Lung (tissue), 12 donors: ENCODE results near the gene CALM1. TPM values are rescaled to one million over a fixed set of nuclear protein-coding genes. Genes with fewer than 3 reads are reported as not detected.
A peak's percentile ranks its signal among the peaks of the same experiment; 100 is the strongest.

Experiments used
- ATAC-seq: fragments of 200-7000 bp; cut with Tn5 transposase; one replicate; pipeline ENCODE4 v1.9.1; 2020; ENCODE audit warnings: moderate number of reproducible peaks; ENCODE audit not compliant: insufficient read depth, low FRiP score
- DNase-seq, 3 donors: peaks; one replicate each; pipeline ENCODE4 v3.0.0-alpha.2; 2013 to 2017
- H3K27ac ChIP-seq, 2 donors: one replicate each; pipeline ENCODE4 v1.5.1; 2013; ENCODE audit warnings: mild to moderate bottlenecking in 2 of 2, moderate library complexity in 2 of 2, control low read depth in 1 of 2, inconsistent platforms in 1 of 2, low read depth in 1 of 2, low read length in 1 of 2
- H3K27me3 ChIP-seq, 3 donors: one replicate each; pipeline ENCODE4 v1.5.1; 2013; ENCODE audit warnings: low read length in 2 of 3; ENCODE audit not compliant: control insufficient read depth in 3 of 3, insufficient read depth in 3 of 3
- H3K36me3 ChIP-seq, 4 donors: one replicate each; pipeline ENCODE4 v1.5.1; 2013; ENCODE audit warnings: low read length in 4 of 4, mild to moderate bottlenecking in 1 of 4, moderate library complexity in 1 of 4; ENCODE audit not compliant: control insufficient read depth in 4 of 4, insufficient read depth in 4 of 4
- H3K4me1 ChIP-seq, 5 donors: one replicate each; pipeline ENCODE4 v1.5.1; 2013; ENCODE audit warnings: low read length in 5 of 5, mild to moderate bottlenecking in 2 of 5, moderate library complexity in 1 of 5; ENCODE audit not compliant: control insufficient read depth in 5 of 5, insufficient read depth in 5 of 5
- H3K4me3 ChIP-seq: one replicate; pipeline ENCODE4 v1.5.1; 2013; ENCODE audit warnings: mild to moderate bottlenecking, control low read depth, moderate library complexity
- H3K9ac ChIP-seq, 2 donors: one replicate each; pipeline ENCODE4 v1.5.1; 2013; ENCODE audit warnings: low read length in 2 of 2, control low read depth in 1 of 2; ENCODE audit not compliant: insufficient read depth in 1 of 2
- H3K9me3 ChIP-seq, 4 donors: one replicate each; pipeline ENCODE4 v1.5.1; 2013; ENCODE audit warnings: low read length in 3 of 4, mild to moderate bottlenecking in 1 of 4, moderate library complexity in 1 of 4; ENCODE audit not compliant: control insufficient read depth in 4 of 4, insufficient read depth in 3 of 4
- WGBS, 2 donors: extraction: QIAGEN DNeasy Blood & Tissue Kit; methylation state at CpG; one replicate each; pipeline ENCODE4 v1.1.7; 2013; 5-methylcytosine and 5-hydroxymethylcytosine counted together
- polyA plus RNA-seq, 2 donors: library from polyadenylated mRNA; stranded (reverse); fragments of 200-250 nt; gene quantifications; one replicate each; pipeline ENCODE4 v1.2.1, GENCODE V29; 2013
- total RNA-seq, 2 donors: library from RNA; depleted of rRNA in 1 of 2; stranded (reverse); fragments of >200 nt in 1 of 2; gene quantifications; one replicate each; pipeline ENCODE4 v1.2.1, GENCODE V29; 2014 to 2021
- TF ChIP-seq, protein P1 (sequence below): IDR thresholded peaks from 2 replicates; pipeline ENCODE4 v1.5.1; 2012; ENCODE audit warnings: mild to moderate bottlenecking; ENCODE audit errors: control extremely low read depth, extremely low read depth
- donor health status: control.
- donor health status: control.
- donor health status: Bipolar disorder and iron deficiency.
- donor health status: healthy.
- donor health status: DM: yes; HTN: yes; CAD: no.

CALM1 gene
- total and polyA plus RNA-seq, 4 donors, result 364 to 543 (median 478) TPM

DNA sequence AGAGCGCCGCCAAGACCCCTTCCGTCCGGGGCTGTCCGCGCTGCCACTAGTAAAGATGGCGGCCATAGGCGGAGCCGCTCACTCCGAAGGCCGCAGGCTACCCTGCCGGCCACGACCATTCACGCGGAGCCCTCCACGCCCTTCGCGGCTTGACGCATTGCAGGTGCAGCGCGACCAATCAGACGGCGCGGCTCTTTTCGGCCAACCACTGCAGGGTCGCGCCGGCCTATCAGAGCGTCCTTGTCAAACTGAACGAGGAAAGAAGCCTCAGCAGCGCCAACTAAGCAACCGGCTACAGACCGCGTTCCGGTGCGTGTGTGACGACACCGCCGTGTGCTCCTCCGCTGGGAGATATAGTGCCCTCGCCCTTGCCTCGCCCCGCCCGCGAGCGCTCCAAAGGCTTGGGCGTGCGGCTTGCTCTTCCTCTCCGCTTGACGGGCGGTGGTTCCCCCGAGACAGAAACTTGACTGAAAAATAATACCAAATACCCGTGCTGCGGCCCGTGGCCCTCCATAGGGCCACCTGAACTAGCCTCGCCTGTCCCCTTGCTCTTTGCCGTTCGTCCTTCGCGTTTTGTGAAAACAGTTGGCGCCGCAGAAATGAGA is 13.6 kb upstream of the CALM1 start:
- ATAC-seq (peak; percentile 95), DNase-seq (peak; percentile 100)
- Histone ChIP-seq H3K9ac (peak overlapping the region; percentile 93 to 99), H3K27me3 (no peaks in the 10 kb centered on the region), H3K36me3 (no peaks in the 10 kb centered on the region), H3K27ac (peak overlapping the region; percentile 98 to 99), H3K4me3 (peak overlapping the region; percentile 62), H3K9me3 (no peaks in the 10 kb centered on the region), H3K4me1 (peaks cover 0 to 27% (median 13%) of the 10 kb centered on the region in 5 donors)
- WGBS, 2 donors, result 0% methylated on average over 62 of the region's 62 CpGs
- TF ChIP-seq, protein P1, sequence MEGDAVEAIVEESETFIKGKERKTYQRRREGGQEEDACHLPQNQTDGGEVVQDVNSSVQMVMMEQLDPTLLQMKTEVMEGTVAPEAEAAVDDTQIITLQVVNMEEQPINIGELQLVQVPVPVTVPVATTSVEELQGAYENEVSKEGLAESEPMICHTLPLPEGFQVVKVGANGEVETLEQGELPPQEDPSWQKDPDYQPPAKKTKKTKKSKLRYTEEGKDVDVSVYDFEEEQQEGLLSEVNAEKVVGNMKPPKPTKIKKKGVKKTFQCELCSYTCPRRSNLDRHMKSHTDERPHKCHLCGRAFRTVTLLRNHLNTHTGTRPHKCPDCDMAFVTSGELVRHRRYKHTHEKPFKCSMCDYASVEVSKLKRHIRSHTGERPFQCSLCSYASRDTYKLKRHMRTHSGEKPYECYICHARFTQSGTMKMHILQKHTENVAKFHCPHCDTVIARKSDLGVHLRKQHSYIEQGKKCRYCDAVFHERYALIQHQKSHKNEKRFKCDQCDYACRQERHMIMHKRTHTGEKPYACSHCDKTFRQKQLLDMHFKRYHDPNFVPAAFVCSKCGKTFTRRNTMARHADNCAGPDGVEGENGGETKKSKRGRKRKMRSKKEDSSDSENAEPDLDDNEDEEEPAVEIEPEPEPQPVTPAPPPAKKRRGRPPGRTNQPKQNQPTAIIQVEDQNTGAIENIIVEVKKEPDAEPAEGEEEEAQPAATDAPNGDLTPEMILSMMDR, result peak; percentile 13

DNA sequence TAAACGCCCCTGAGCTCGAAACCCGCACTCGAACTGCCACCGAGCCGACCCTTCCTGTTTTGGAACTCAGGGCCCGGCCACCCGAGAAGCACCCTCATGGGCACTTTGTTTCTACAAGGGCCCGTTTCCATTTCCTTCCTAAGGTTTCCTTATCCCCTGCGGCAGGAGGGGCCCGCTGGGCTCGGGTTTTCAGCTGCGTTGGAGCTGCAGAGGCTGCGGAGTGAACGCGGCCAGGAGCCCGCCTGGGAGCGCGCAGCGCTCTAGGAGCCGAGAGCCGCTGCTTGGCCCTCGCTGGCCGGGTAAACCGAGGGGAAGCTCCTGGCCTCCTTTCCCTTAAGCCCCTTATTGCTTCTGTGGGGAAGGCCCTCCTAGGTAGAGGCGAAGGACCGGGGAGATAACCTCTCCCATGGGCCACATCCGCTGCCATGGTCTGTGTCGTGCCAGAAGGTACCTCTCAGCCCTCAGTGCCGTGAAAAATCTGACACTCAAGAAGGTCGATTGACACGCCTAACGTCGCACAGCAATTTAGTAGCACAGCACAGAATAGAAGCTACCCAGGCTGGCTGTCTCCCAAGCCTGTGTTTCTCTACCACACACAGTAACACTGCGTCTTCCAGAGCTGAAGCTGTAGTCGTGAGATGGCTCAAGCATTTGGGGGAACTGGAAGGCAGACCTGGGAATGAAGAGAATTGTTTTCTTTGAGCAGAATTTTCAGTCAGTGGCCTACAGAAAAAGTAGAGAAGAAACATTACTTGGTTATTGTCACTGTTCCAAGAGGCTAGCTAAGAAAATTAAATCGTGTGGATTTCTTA is 12.9 kb upstream of the CALM1 start:
- Histone ChIP-seq H3K4me3 (peak overlapping the region; percentile 33), H3K27ac (peak overlapping the region; percentile 98 to 99), H3K36me3 (no peaks in the 10 kb centered on the region), H3K9me3 (no peaks in the 10 kb centered on the region), H3K27me3 (no peaks in the 10 kb centered on the region), H3K9ac (peak overlapping the region; percentile 93 to 94), H3K4me1 (peaks cover 0 to 27% (median 13%) of the 10 kb centered on the region in 5 donors)
- 1 to 4% methylated on average over 37 of the region's 37 CpGs for WGBS, 2 donors
- ATAC-seq, result peak; percentile 55
- TF ChIP-seq, protein P1, result no peak
- DNase-seq, result peak; percentile 75 to 88 (median 87)

DNA sequence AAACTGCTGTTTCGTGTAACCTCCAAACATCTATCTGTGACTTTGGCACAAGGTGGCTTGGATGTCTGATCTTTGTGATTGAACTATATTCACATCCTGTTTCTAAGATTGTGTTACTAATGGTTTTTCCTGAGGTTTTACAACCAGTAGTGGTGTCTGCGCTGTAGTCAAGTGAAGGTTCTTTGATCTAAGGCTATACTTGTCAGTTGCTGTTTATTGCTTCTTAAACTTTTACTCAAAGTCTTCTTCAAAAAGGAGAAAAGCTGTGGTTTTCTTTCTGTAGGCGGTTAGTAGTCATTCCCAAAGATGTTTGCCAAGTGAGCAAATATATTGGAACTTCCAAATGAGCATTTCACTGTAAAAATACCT is 12.3 kb upstream of the CALM1 start:
- Histone ChIP-seq H3K27ac (peak overlapping the region; percentile 98 to 99), H3K36me3 (no peaks in the 10 kb centered on the region), H3K9ac (peak overlapping the region; percentile 93 to 94), H3K27me3 (no peaks in the 10 kb centered on the region), H3K9me3 (no peaks in the 10 kb centered on the region), H3K4me1 (peaks cover 0 to 27% (median 13%) of the 10 kb centered on the region in 5 donors), H3K4me3 (no peak overlapping the region)
- WGBS, 2 donors, result 56 to 58% methylated on average over 3 of the region's 3 CpGs
- DNase-seq (no peak), ATAC-seq (no peak)
- TF ChIP-seq, protein P1, result no peak
